Thoracic aorta (tissue), 2 donors: Measurements from ENCODE around the gene SIRPA. TPM values are rescaled to one million over a fixed set of nuclear protein-coding genes. Genes with fewer than 3 reads are reported as not detected.

Experiments used
- ATAC-seq: fragments of 150-250 bp; one replicate; pipeline ENCODE4 v1.8.0; 2017; ENCODE audit warnings: low read depth; ENCODE audit not compliant: insufficient number of reproducible peaks, low FRiP score
- DNase-seq: peaks from one replicate; pipeline ENCODE4 v3.0.0-alpha.2; 2020; ENCODE audit warnings: low spot score
- H3K27ac ChIP-seq, 2 donors: fragments of 200-600 bp; sonication (generic); 1 replicate in 1 of 2; 2 replicates in 1 of 2; pipeline ENCODE4 v1.5.1; 2016; ENCODE audit warnings: mild to moderate bottlenecking in 2 of 2, moderate library complexity in 2 of 2
- H3K27me3 ChIP-seq: fragments of 200-600 bp; sonication (generic); replicated peaks from 2 replicates; pipeline ENCODE4 v1.6.0; 2016; ENCODE audit warnings: mild to moderate bottlenecking; ENCODE audit not compliant: insufficient read depth
- H3K36me3 ChIP-seq: fragments of 200-600 bp; sonication (generic); one replicate; pipeline ENCODE4 v1.5.1; 2016
- H3K4me1 ChIP-seq, 2 donors: fragments of 200-600 bp; sonication (generic); 1 replicate in 1 of 2; 2 replicates in 1 of 2; pipeline versions ENCODE4 v1.5.1 to v1.6.0; 2016; ENCODE audit warnings: low read depth in 2 of 2, mild to moderate bottlenecking in 1 of 2; ENCODE audit not compliant: control insufficient read depth in 1 of 2
- H3K4me3 ChIP-seq: fragments of 200-600 bp; sonication (generic); 2 replicates; pipeline ENCODE4 v1.5.1; 2016; ENCODE audit warnings: mild to moderate bottlenecking
- H3K9me3 ChIP-seq: fragments of 200-600 bp; sonication (generic); 2 replicates; pipeline ENCODE4 v1.5.1; 2016
- total RNA-seq, 2 donors: library from RNA; depleted of rRNA; stranded (reverse); fragments of >200 nt; gene quantifications; one replicate each; pipeline versions ENCODE4 v1.1.0 to v1.2.3, GENCODE V29; 2016
- TF ChIP-seq, protein P1 (sequence below): fragments of 200-600 bp; sonication (generic); IDR thresholded peaks from one replicate; pipeline ENCODE4 v1.5.1; 2019; ENCODE audit warnings: antibody characterized with exemption

SIRPA gene
- total RNA-seq, 2 donors from 2014 or later: 29.5 to 62.9 TPM

DNA sequence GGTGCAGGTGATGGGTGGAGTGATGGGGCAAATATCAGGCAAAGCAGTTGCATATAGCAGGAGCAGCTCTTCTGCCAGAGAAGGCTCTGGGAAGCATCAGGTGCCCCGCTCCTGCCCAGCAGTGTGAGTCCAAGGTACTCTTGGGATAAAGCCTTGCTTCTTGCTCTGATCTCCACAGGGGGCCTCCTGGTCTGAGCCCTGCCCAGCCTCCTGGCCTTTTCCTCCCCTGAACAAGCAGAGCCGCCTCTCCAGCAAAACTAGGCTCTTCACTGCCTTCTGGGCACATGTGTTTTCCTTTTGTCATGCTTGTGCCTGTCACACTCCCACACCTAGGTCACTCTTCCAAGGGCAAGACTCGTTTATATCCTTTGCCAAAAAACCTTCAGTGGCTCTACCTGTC lies 34.3 kb downstream of the SIRPA start:
- peaks cover 9 to 13% of the 10 kb centered on the region in 2 donors for H3K4me1 ChIP-seq
- H3K36me3 ChIP-seq: peaks cover 6% of the 10 kb centered on the region
- DNase-seq (no peak), ATAC-seq (no peak)
- TF ChIP-seq, protein P1, sequence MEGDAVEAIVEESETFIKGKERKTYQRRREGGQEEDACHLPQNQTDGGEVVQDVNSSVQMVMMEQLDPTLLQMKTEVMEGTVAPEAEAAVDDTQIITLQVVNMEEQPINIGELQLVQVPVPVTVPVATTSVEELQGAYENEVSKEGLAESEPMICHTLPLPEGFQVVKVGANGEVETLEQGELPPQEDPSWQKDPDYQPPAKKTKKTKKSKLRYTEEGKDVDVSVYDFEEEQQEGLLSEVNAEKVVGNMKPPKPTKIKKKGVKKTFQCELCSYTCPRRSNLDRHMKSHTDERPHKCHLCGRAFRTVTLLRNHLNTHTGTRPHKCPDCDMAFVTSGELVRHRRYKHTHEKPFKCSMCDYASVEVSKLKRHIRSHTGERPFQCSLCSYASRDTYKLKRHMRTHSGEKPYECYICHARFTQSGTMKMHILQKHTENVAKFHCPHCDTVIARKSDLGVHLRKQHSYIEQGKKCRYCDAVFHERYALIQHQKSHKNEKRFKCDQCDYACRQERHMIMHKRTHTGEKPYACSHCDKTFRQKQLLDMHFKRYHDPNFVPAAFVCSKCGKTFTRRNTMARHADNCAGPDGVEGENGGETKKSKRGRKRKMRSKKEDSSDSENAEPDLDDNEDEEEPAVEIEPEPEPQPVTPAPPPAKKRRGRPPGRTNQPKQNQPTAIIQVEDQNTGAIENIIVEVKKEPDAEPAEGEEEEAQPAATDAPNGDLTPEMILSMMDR: no peak
- H3K4me3 ChIP-seq: no peak overlapping the region
- H3K27ac ChIP-seq: no peak overlapping the region
- H3K9me3 ChIP-seq: no peaks in the 10 kb centered on the region
- no peaks in the 10 kb centered on the region for H3K27me3 ChIP-seq

GRCh38 chr20:1930165-1930564 lies 35.0 kb downstream of the SIRPA start:
- DNase-seq (no peak), ATAC-seq (no peak)
- Histone ChIP-seq H3K4me3 (no peak overlapping the region), H3K27me3 (no peaks in the 10 kb centered on the region), H3K36me3 (peaks cover 10% of the 10 kb centered on the region), H3K9me3 (no peaks in the 10 kb centered on the region), H3K27ac (no peak overlapping the region), H3K4me1 (peaks cover 15 to 19% of the 10 kb centered on the region in 2 donors)
- TF ChIP-seq, protein P1: no peak

DNA sequence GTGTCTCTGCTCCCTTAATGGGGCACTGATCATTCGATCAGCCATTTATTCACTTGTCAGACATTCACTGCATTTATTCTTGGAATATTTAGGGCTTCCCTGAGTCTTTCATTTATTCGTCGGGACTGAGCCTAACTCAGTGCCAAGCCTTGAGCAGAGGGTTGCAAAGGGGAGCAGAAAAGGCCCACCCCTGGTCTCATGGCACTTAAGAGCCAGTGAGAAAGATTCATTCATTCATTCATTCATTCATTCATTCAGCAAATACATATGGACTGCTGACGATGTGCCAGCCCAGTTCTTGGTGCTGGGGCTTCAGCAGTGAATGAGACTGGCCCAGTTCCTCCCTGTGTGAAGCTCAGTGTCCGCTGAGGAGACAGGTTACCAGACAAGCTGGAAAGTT lies 36.6 kb downstream of the SIRPA start:
- H3K27me3 ChIP-seq: no peaks in the 10 kb centered on the region
- ATAC-seq: no peak
- H3K4me3 ChIP-seq: no peak overlapping the region
- no peaks in the 10 kb centered on the region for H3K9me3 ChIP-seq
- H3K27ac ChIP-seq: no peak overlapping the region
- no peak for DNase-seq
- TF ChIP-seq, protein P1: no peak
- peaks cover 15 to 21% of the 10 kb centered on the region in 2 donors for H3K4me1 ChIP-seq
- peaks cover 12% of the 10 kb centered on the region for H3K36me3 ChIP-seq

GRCh38 chr20:1932971-1933370 lies 37.8 kb downstream of the SIRPA start:
- ATAC-seq: no peak
- TF ChIP-seq, protein P1: no peak
- H3K4me1 ChIP-seq: peaks cover 15 to 21% of the 10 kb centered on the region in 2 donors
- no peak for DNase-seq
- H3K27ac ChIP-seq: no peak overlapping the region
- H3K4me3 ChIP-seq: no peak overlapping the region
- H3K27me3 ChIP-seq: no peaks in the 10 kb centered on the region
- no peaks in the 10 kb centered on the region for H3K9me3 ChIP-seq
- peaks cover 17% of the 10 kb centered on the region for H3K36me3 ChIP-seq

DNA sequence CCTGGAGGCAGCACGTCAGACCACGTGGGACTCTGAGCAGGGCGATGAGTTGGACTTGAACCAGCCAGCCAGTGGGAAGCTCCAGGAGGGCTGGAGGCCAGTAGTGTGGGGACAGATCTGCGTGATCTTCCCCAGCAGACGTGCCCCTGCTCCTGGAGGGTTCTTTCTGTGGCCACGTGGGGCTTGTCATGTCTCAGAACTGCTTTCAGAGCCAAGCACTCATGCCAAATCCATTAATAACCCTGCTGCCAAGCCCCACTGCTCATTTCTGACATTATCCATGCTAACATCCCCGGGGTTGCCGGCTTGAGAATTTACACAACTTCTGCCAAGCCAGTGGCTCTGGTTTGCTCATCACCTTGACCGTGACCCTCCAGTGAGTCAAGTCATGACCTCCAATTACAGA lies 38.3 kb downstream of the SIRPA start:
- Histone ChIP-seq H3K36me3 (peaks cover 12% of the 10 kb centered on the region), H3K4me1 (peaks cover 15 to 21% of the 10 kb centered on the region in 2 donors), H3K4me3 (no peak overlapping the region), H3K27ac (peak overlapping the region in 1 of 2 donors; percentile 12), H3K9me3 (no peaks in the 10 kb centered on the region), H3K27me3 (no peaks in the 10 kb centered on the region)
- DNase-seq (no peak), ATAC-seq (no peak)
- TF ChIP-seq, protein P1: no peak
